GM18868 (cell line): Measurements from ENCODE around the gene RAP1GAP.
A peak's percentile ranks its signal among the peaks of the same experiment; 100 is the strongest.

Source experiments
- ATAC-seq: cut with Tn5 transposase; IDR thresholded peaks from one replicate; pipeline ENCODE4 v1.9.1; 2021; ENCODE audit warnings: mild to moderate bottlenecking, moderate library complexity; ENCODE audit not compliant: unreplicated experiment

The RAP1GAP gene

DNA sequence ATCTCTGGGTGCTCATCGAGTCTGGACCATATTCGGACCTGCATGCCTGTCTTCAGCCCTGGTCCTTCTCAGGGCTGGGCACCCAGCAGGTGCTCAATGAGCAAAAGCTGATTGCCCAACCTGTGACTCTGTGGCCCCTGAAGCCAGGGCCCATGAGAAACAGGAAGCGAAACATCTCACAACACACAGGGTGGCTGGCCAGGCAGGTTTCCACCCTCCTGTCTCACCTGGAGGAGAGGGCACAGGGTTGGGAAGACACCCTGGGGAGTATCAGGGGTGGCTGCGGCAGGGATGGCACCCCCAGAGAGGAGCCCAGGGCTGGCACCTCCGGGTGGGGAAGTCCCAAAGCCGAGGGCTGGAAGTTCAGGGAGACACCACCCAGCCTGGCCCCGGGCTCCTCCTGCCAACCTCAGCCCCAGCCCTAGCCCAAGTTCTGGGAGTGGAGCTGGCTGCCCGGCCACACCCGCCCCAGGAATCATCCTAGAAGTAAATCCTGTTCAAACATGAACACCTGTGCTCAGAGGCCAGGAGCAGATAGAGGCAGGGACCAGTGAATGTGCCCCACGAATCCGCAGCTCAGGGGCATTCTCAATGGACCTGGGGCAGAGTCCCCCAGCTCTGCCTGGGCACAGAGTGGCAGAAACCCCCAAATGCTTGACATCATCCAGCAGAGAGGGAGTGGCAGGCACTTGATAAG lies 54.6 kb downstream of the RAP1GAP start:
- ATAC-seq, result no peak

DNA sequence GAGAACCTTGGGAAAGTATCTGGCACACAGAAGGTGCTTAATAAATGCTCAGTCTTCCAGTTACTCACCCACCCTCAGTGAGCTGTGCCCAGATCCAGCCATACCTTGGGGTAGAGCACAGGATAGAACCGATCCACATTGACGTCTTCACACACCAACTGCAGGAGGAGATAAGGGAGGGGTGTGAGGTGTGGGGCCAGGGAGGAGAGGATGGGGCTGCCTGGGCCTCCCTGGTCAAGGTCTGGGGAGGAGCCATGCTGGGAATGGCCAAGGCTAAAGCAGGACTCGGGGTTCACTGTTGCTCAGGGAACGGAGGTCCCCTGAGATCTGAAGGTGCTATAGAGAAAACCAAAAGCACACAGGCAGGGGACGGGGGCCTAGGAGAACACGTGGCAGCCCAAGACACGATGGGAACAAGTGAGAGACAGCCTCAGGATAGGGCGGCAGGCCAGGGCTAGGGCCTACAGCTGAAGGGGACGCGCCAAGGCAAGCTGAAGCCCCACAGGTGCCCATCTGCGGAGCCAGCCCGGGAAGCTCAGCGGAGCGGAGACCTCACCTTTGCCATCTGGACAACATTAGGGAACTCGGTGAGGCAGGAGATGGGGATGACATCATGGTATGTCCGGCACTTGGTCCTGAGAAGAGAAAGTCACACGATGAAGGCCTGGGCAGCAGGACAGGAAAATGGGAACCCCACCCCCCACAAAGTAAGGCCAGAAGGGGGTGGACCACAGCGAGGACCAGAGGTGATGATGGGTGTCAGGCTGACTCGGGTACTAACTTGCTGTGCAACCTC lies 55.9 kb downstream of the RAP1GAP start:
- ATAC-seq, result no peak

DNA sequence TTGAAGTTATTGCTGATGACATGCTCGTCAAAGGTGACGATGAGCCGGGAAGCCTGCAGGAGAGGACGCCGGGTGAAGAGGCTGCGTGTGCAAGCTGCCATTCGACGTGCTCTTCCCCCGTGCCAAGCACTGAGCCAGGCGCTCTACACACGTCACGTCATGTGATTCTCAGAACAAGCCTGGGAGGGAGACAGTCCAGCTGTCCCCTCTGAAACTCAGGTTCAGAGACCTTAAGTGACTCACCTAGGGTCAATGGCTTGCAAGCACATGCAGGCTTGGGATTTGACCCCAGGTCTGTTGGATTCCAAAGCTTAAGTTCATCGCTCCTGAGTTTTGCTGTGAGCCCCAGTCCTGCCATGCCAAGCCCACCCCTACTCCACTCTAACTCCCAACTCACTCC lies 57.1 kb downstream of the RAP1GAP start:
- no peak for ATAC-seq

DNA sequence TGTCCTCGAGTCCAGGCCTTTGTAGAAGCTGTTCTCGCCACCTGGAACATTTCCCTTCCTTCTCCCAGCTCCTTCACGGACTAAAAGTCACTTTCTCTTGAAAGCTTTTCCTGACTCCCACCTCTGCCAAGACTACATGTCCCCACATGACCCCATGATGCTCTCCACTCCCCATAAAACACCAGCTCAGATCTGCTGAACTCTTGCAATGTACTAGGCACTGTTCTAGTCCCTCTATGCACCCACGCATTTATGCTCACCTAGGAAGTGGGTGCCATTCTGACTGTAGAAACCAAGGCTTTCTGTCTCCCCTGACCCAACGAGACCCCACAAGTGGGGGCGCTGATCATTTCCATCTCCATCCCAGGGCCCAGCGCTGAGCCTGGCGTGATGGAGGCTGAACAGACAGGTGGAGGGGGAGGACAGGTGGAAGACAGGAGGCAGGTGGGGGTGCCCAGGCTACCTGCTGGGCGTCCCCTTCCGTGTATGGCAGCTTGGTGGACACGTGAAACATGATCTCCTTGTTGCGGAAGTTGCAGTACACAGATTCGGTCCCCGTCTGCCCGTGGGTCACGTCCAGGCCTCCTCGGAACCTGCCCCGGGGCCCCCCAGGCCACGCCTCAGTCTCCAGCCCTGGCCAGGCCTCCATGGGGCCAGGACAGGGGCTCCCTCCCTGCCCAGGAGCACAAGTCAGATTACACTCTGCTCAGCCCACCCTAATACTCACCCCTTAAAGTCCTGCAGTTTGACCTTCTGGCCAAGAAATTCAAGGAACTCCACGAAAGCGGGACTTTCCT lies 58.0 kb downstream of the RAP1GAP start:
- no peak for ATAC-seq

DNA sequence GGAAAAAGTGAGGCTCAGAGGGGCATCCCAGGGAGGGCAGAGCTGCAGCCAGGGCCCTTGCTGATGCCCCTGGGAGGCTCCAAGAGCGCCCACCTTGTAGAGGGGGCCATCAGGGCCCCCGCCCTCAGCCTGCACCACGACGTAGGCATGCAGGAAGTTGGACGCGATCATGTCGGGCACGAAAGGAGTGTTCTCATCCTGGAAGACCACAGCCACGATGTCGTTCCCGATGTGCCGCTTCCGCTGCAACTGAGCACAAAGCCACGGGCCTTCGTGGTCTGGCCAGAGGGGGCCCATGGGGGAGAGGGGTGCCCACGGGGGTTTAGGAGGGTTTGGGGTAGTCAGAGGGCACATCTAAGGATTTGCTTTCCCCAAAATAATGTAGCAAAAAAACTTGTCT lies 59.1 kb downstream of the RAP1GAP start:
- no peak for ATAC-seq

DNA sequence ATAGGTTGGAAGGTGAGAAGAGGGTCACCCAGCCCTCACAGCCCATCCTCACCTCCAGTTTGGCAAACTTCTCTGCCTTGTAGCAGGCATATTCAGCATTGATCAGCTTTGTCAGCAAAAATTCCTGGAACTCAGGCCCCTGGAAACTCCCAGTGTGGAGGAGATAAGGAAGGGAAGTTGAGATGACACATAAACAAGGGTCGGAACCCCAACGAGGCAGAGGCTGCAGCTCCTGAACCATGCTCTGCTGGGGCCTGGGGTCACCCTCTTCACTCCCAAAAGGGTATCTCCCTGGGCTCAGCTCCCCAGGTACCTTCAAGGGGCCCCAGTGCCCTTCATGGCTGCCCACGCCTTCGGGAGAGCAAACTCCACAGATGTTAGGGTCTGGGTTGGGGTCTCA lies 60.4 kb downstream of the RAP1GAP start:
- no peak for ATAC-seq

DNA sequence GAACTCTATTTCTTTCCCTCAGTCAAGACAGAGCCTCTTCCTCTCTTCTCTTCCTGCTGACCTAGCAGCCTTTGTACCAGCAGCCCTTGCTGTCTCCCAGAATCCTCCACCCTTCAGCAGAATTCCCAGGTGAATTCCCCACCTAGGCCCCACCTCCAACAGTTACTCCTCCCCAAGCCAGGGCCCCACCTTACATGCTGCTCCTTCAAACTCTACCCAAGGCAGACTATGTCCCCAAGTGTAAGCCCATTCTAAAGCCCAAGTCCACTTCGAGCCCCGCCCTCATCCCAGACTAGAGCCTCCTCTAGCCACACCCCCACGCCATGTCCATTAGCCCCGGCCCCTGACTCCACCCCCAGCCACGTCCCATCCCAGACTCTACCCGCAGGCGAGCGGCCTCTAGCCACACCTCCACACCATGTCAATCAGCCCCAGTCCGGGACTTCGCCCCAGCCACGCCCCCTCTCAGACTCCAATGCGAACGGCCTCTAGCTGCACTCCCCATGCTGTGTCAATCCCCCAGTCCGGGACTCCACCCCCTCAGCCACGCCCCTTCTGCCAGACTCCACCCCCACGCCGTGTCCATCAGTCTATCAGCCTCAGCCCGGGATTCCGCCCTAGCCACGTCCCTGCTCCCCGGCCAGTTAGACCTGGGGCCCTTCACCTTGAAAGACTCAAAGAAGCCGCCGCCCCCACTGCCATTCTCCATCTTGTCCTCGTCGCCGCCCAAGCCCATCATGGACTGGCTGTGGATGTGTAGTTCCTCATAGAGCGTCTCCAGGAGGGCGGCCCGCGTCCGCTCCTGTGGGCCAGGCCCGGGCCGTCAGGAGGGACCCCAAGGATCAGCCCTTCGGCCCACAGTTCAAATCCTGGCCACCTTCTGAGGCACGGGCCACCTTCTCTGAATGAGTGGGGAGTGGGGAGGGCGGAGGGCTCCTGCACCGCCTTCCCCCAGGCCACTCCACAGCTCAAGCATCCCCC lies 61.3 kb downstream of the RAP1GAP start:
- ATAC-seq, result peak; percentile 84

DNA sequence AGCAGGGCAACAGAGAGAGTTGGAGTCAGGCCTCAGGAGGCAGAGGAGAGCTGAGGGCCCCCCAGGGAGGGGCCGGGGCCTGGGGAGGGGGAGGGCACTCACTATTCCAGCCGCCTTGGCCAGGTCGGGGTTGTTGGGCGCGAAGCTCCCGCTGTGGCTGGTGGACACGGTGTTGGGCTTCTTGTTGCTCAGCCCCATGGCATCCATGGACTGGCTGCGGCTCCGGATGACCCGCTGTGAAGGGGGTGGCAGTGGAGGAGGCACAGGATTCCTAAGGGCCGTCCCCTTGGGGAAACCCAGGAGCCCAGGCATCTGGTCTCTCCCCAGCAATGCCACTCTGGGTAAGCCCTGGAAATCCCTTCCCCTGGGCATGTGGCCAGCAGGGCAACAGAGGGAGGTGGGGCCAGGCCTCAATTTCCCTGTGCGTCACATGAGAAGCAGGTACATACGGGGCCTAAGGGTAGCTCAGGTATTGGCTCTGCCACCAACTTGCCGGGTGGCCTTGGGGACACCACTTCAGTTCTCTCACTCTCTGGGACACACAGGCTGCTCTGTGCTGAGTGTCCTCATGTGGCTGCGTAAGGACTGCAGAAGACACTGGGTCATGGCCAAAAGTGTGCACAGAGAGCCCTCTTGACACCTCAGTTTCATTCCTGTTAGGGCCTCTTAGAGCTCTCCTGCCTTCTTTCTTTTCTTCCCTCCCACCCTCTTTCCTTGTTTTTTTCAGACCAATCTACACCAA lies 63.0 kb downstream of the RAP1GAP start:
- no peak for ATAC-seq

DNA sequence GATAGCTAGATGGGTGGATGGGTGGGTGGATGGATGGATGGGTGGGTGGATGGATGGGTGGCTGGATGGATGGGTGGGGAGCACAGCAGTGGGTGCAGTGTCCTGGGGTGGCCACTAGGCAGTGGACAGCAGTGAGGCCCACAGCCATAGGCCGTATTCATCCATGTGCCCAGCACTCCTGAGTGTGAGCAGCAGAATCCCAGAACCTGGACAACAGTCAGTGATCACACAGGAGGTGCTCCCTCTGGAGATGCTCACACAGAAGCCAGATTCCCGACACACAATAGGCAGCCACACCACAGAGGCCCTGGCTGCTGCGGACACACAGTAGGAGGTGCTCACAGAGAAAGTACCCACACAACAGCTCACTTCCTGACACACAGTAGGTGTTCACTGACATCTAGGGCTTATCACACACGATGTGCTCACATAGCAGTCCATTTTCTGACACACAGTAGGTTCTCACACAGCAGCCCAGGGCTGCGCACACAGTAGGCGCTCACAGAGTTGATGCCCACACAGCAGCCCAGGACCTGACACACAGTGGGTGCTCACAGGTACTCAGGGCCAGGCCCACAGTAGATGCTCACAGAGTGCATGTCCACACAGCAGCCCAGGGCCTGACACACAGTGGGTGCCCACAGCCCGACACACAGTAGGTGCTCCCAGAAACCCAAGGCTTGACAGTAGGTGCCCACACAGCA lies 64.0 kb downstream of the RAP1GAP start:
- no peak for ATAC-seq

DNA sequence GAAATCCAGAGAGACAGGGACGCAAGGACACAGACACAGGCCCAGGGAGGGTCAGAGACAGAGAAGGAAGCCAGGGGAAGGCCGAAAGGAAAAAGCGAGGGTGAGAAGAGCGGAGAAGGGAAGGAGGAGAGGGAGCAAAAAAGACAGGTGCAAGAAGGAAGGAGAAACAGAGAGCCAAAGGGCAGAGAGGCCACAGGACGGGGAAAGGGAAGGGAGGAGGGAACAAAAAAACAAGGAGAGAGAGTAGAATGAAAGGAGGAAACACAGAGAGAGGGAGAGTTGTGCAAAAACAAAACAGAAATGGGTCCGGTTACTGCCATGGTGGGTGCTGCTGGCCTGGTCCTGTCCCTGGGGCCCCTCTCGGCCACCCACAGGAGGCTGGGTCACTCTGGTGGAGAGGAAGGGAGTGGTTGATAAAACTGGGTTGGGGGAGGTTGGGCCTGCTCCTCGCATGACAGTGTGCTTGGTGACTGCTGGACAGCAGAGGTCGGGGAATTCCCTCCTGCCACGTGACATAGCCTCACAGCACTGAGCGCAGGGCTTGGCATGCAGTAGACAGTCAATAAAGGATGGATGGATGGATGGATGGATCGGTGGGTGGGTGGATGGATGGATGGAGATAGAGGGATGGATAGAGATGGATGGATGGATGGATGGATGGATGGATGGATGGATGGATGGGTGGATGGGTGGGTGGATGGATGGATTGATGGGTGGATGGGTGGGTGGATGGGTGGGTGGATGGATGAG lies 64.8 kb downstream of the RAP1GAP start:
- ATAC-seq, result no peak

DNA sequence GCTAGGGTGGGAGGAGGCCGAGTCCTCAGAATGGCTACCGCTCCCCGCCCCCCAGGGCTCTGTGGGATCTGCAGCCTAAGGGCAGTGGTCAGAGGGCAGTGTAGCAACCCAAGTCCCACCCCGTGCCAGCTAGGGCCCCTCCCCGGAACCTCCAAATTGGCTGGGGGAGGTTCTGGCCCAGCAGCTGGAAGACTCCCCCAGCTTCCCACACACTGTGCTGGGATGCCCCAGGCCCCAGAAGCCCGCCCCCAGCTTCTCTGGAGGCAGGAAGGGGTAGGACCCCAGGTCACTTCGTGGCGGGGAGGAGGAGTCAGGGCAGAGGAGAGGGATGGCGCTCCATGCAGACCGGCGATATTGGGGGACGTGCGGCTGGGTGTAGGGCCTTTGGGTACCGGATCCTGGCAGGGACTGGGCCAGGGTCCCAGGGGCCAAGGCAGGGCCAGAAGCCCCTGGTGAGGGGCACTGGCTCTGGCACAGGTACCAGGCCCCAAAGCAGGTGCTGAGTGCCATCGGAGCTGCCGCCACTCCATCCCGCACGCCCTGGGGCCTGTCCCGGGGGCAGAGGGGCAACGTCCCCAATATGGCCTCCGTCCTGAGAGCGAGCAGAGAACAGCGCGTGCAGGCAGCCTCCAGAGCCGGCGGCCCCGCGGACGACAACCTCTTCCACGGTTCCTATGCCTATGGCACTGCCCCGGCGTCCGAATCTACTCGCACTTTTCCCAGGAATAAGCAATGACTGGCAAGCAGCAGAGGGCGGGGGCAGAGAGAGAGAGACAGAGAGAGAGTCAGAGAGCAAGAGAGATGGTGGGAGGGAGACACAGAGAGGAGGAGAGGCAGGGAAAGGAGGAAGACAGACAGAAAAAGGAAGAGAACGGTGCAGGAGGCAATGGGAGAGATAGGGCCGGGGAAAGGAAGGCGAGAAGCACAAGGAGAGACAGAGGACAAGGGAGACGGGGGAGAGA lies 65.7 kb downstream of the RAP1GAP start:
- no peak for ATAC-seq

DNA sequence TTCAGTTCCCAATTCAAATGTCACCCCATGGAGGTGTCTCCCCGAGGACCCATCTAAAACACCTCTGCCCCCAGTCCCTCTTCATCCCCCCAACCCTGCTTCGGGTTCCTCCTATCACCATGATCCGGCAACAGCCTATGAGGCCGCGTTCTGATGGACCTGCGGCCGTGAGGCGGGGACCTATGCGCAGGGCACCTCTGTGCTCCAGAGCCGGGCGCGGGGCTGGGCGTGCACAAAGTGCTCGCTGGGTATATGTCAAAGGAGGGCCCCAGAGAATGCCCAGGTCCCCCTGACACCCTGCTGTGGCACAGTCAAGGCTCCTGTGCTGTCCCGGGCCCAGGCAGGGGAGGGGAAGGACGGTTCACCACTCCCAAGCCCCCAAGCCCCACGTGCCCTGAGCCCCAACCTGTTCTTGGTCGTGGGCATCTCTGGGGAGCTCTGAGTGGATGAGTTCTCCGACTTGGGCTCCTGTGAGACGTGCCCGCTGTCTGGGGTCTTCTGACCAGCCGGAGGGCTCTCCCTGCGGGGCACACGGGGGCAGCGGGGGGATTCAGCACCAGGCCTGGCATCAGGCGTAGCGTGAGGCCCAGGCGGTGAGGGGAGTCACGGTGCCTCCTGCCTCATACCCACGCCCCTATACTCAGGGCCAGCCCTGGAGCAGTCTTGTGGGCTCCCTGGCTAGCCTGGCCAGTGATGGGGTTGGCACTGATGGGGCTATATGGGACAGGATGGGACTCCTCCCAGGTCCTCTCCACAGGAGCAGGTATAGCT lies 67.7 kb downstream of the RAP1GAP start:
- no peak for ATAC-seq

DNA sequence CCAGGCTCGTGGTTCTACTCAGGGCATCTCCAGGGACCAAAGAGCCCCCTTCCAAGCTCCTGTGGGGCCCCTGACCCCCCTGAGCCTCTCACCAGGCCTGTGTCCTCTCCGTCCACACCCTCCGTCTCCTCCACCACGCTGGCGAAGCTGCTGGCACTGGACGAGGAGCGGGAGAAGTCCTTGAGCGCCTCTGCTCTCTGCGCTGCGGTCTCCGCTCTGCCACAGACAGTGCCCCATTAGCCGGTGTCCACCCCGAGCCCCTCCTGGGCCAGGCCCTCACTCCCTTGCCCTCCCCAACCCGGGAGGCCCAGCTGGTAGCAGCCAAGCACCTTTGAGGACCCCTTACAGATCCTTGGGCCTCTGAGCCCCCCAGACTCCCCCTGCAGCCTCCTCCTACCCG lies 69.8 kb downstream of the RAP1GAP start:
- ATAC-seq, result no peak

DNA sequence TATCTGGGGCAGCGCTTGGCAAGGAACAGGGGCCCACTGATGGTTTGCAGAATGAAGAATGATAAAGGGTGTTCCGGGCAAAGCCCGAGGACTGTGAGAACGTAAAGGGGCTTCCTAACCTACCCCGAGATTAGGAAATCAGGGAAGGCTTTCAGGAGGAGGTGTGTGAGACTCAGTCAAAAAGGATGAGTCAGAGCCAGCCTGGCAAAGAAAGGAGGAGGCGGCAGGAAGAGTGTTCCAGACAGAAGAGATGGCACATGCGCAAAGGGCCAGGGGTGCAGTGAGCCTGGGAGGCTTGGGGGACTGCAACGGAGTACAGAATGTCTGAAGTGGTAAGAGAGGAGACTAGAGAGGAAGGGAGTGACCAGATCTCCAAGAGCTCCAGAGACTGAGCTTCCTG lies 70.3 kb downstream of the RAP1GAP start:
- no peak for ATAC-seq

DNA sequence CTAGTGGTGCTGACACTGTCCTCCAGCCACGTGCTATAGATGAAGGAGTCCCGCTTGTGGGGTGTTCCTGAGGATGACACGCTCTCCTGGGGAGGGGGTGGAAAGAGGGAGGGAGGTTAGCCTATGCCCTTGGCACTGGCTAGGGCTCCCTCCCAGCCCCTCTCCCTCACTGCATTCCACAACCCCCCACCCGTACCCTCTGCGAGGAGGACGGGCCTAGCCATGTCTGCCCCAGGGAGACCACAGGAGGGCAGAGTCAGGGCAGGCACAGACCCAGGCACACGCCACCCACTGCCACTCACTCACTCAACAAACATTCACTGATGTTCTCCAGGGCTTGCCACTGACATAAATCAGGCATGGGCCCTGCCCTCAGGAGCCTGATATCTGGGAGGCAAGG lies 70.7 kb downstream of the RAP1GAP start:
- no peak for ATAC-seq

DNA sequence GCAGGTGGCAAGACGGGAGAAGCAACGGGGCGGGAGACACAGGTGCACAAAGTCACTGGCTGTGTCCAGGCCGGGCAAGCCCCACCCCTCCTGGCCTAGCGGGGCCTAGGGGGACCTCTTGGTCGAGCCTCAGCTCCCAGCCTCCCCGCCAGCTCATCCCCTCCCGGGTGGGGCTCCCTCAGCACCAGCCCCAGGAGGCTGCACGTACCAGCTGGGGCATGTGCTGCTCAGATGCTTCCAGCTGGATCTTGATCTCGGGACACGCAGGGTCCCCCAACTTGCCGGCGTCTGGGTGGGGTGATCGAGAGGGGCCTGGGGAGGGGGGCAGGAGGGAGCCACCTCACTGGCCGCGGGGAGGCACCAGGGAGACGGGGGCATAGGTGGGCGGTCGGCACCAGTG lies 71.4 kb downstream of the RAP1GAP start:
- ATAC-seq, result no peak

DNA sequence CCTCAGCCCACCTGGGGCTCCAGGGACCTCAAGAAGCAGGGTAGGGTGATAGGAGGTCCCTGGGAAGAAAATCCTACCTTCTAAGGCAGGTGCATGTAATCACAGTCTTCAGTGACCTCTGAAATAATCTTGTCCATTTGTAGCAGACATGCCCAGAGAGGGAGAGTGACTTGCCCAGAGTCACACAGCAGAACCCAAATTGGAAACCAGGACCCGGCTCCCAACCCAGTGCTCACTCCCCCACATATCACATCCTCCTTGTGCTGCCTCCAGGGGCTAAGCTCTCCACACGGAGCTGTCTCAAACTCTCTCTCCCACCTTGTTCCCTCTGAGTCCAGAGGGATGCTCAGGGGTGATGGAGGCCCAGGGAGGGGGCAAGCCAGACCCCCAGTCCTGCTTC lies 72.5 kb downstream of the RAP1GAP start:
- no peak for ATAC-seq
